ENCODE data around the gene FGF11. TPM values are rescaled to one million over a fixed set of nuclear protein-coding genes. Genes with fewer than 3 reads are reported as not detected.
"Not testable (repeated sequence)": the region's sequence is repeated elsewhere in the genome, so short reads cannot be mapped to it uniquely, and the experiment has no call there.

FGF11 gene
- total RNA-seq, 2 donors from 2014 or later = 1.2 to 1.6 TPM

GRCh38 chr17:7478276-7479212 is 39.2 kb downstream of the FGF11 start:
- Histone ChIP-seq H3K4me1 (peaks cover 4% of the 10 kb centered on the region), H3K27me3 (no peaks in the 10 kb centered on the region), H3K9ac (ENCODE audit: low read depth in 2 of 2, low read length in 2 of 2) (peak overlapping the region; percentile 87 to 95), H3K4me3 (peak overlapping the region; percentile 93), H3K27ac (peak overlapping the region; percentile 96), H3K36me3 (no peaks in the 10 kb centered on the region), H3K9me3 (no peaks in the 10 kb centered on the region)
- no peak for TF ChIP-seq CTCF (IDR thresholded peaks at IDR 0.05)
- DNase-seq = peak; percentile 64
- intact Hi-C loops (cut with DNase I) = no loop called here

- H3K4me1 ChIP-seq = peaks cover 4% of the 10 kb centered on the region
- peak within 1 kb of the TSS; percentile 96 for H3K27ac ChIP-seq
- peak within 1 kb of the TSS; percentile 93 for H3K4me3 ChIP-seq
- H3K9ac ChIP-seq (ENCODE audit: low read depth in 2 of 2, low read length in 2 of 2) = peak within 1 kb of the TSS; percentile 87 to 97
- intact Hi-C loops (cut with DNase I) = no loop called here
- peak; percentile 50 for DNase-seq
- H3K9me3 ChIP-seq = no peaks in the 10 kb centered on the region
- no peaks in the 10 kb centered on the region for H3K27me3 ChIP-seq
- no peaks in the 10 kb centered on the region for H3K36me3 ChIP-seq
- no peak for TF ChIP-seq CTCF (IDR thresholded peaks at IDR 0.05)
Measured at GRCh38 chr17:7479213-7480088, 40.1 kb downstream of the FGF11 start, which contains the start of gene ZBTB4. Gene ZBTB4, minus strand, starts transcription at chr17:7479631. Its CDS starts 12,830 bp downstream, at chr17:7466801.

- DNase-seq = no peak
- intact Hi-C loops (cut with DNase I) = no loop called here
- no peaks in the 10 kb centered on the region for H3K36me3 ChIP-seq
- no peaks in the 10 kb centered on the region for H3K9me3 ChIP-seq
- peak overlapping the region; percentile 96 for H3K27ac ChIP-seq
- peaks cover 4% of the 10 kb centered on the region for H3K4me1 ChIP-seq
- peak overlapping the region; percentile 93 for H3K4me3 ChIP-seq
- no peak for TF ChIP-seq CTCF (IDR thresholded peaks at IDR 0.05)
- H3K9ac ChIP-seq (ENCODE audit: low read depth in 2 of 2, low read length in 2 of 2) = peak overlapping the region; percentile 81 to 97
- H3K27me3 ChIP-seq = no peaks in the 10 kb centered on the region
Measured at GRCh38 chr17:7480089-7480384, 40.7 kb downstream of the FGF11 start.

GRCh38 chr17:7481275-7481674 is 42.0 kb downstream of the FGF11 start, which contains the start of gene SLC35G6:
Gene SLC35G6, plus strand, starts transcription at chr17:7481446. Its CDS starts 71 bp downstream, at chr17:7481517.
- intact Hi-C loops (cut with DNase I) = not testable (repeated sequence)

GRCh38 chr17:7481842-7482741 is 42.8 kb downstream of the FGF11 start:
- H3K4me3 ChIP-seq; H3K9ac ChIP-seq (ENCODE audit: low read depth in 2 of 2, low read length in 2 of 2); intact Hi-C loops (cut with DNase I); H3K36me3 ChIP-seq; DNase-seq; H3K27me3 ChIP-seq; H3K27ac ChIP-seq; H3K9me3 ChIP-seq: not testable (repeated sequence)
- peaks cover 15% of the 10 kb centered on the region for H3K4me1 ChIP-seq

More at GRCh38 chr17:7481275-7481674, 42.0 kb downstream of the FGF11 start, which contains the start of gene SLC35G6:
- not testable (repeated sequence) for H3K9me3 ChIP-seq, H3K27me3 ChIP-seq, H3K4me3 ChIP-seq, DNase-seq, H3K4me1 ChIP-seq, H3K36me3 ChIP-seq
- Histone ChIP-seq H3K9ac (ENCODE audit: low read depth in 2 of 2, low read length in 2 of 2) (peak within 1 kb of the TSS in 1 of 2 donors; percentile 81), H3K27ac (peak within 1 kb of the TSS; percentile 96)

- DNase-seq = peak; percentile 34
- H3K27me3 ChIP-seq; H3K36me3 ChIP-seq; intact Hi-C loops (cut with DNase I); H3K9me3 ChIP-seq; H3K4me3 ChIP-seq: not testable (repeated sequence)
- Histone ChIP-seq H3K4me1 (peaks cover 20% of the 10 kb centered on the region), H3K9ac (ENCODE audit: low read depth in 2 of 2, low read length in 2 of 2) (peak overlapping the region in 1 of 2 donors; percentile 99), H3K27ac (peak overlapping the region; percentile 93)
Measured at GRCh38 chr17:7482742-7483088, 43.4 kb downstream of the FGF11 start.

All from colonic mucosa (tissue), 4 donors.